SK-N-SH (cell line): ENCODE measurements around the gene ESYT3. TPM values are rescaled to one million over a fixed set of nuclear protein-coding genes. Genes with fewer than 3 reads are reported as not detected.

Experiments
- CTCF ChIA-PET: fragments of 300-600, 350-600 bp; formaldehyde crosslinking; extraction: SDS; loops from one replicate; lab custom pipeline; 2021; lab: Yijun Ruan, JAX
- POLR2A ChIA-PET: fragments of 350-600 bp; sonication (Branson Sonifier 250); formaldehyde crosslinking; extraction: SDS; loops from one replicate; lab custom pipeline; 2020; ENCODE audit warnings: antibody characterized with exemption, inconsistent platforms; lab: Yijun Ruan, JAX
- DNase-seq: peaks from one replicate; pipeline ENCODE4 v3.0.0; 2012
- H2AFZ ChIP-seq: fragments of 200-600 bp; sonication (generic); 2 replicates; pipeline ENCODE4 v1.8.1; 2016; ENCODE audit warnings: antibody characterized with exemption, mild to moderate bottlenecking, low read depth
- H3F3A ChIP-seq: fragments of 200-600 bp; sonication (generic); replicated peaks from 2 replicates; pipeline ENCODE3; 2016; ENCODE audit warnings: antibody characterized with exemption, mild to moderate bottlenecking; ENCODE audit not compliant: insufficient read depth
- H3K27ac ChIP-seq, 2 experiments: fragments of 200-500 bp in 1 of 2; fragments of 200-600 bp in 1 of 2; sonication (Bioruptor generic) in 1 of 2; sonication (generic), shearing (Covaris generic) in 1 of 2; 2 replicates each; pipeline versions ENCODE4 v1.5.1 to v1.6.1; 2014 to 2016; ENCODE audit warnings: low read depth in 2 of 2, inconsistent platforms in 1 of 2, low read length in 1 of 2, mild to moderate bottlenecking in 1 of 2, mixed read lengths in 1 of 2
- H3K27me3 ChIP-seq: fragments of 200-600 bp; sonication (generic), shearing (Covaris generic); 2 replicates; pipeline ENCODE4 v1.6.1; 2016; ENCODE audit warnings: mixed run types; ENCODE audit not compliant: insufficient read depth
- H3K36me3 ChIP-seq, 2 experiments: fragments of 200-500 bp in 1 of 2; fragments of 200-600 bp in 1 of 2; sonication (Bioruptor generic) in 1 of 2; sonication (generic) in 1 of 2; replicated peaks in 1 of 2; 2 replicates each; pipeline versions ENCODE3 to v1.5.1; 2014 to 2016; ENCODE audit warnings: low read length in 1 of 2, mild to moderate bottlenecking in 1 of 2; ENCODE audit not compliant: insufficient read depth in 2 of 2, control insufficient read depth in 1 of 2
- H3K4me1 ChIP-seq, 2 experiments: fragments of 200-500 bp in 1 of 2; fragments of 200-600 bp in 1 of 2; sonication (Bioruptor generic) in 1 of 2; sonication (generic), shearing (Covaris generic) in 1 of 2; 2 replicates each; pipeline versions ENCODE4 v1.5.1 to v1.6.1; 2014 to 2016; ENCODE audit warnings: low read depth in 1 of 2, low read length in 1 of 2, mixed run types in 1 of 2; ENCODE audit not compliant: insufficient read depth in 2 of 2, control insufficient read depth in 1 of 2
- H3K4me2 ChIP-seq: fragments of 200-600 bp; sonication (generic), shearing (Covaris generic); 2 replicates; pipeline ENCODE4 v1.6.1; 2017; ENCODE audit warnings: mixed run types
- H3K4me3 ChIP-seq, 2 experiments: fragments of 200-500 bp in 1 of 2; fragments of 200-600 bp in 1 of 2; sonication (Bioruptor generic) in 1 of 2; sonication (generic), shearing (Covaris generic) in 1 of 2; 2 replicates each; pipeline versions ENCODE4 v1.5.1 to v1.8.1; 2014 to 2016; ENCODE audit warnings: low read depth in 2 of 2, inconsistent platforms in 1 of 2, low read length in 1 of 2, mild to moderate bottlenecking in 1 of 2, mixed read lengths in 1 of 2, moderate library complexity in 1 of 2
- H3K79me2 ChIP-seq: fragments of 200-600 bp; sonication (generic); 2 replicates; pipeline ENCODE4 v1.8.1; 2017; ENCODE audit warnings: mild to moderate bottlenecking; ENCODE audit not compliant: insufficient read depth
- H3K9ac ChIP-seq: fragments of 200-600 bp; sonication (generic); 2 replicates; pipeline ENCODE4 v1.6.1; 2017; ENCODE audit warnings: mixed run types
- H3K9me2 ChIP-seq: fragments of 200-600 bp; sonication (generic); 2 replicates; pipeline ENCODE4 v1.6.1; 2017; ENCODE audit warnings: mixed run types
- H3K9me3 ChIP-seq: fragments of 200-600 bp; sonication (generic); 2 replicates; pipeline ENCODE4 v1.6.1; 2017; ENCODE audit warnings: mixed run types, mild to moderate bottlenecking, moderate library complexity
- H4K20me1 ChIP-seq: fragments of 200-600 bp; sonication (generic); 2 replicates; pipeline ENCODE4 v1.6.1; 2017; ENCODE audit warnings: mild to moderate bottlenecking, mixed run types; ENCODE audit not compliant: insufficient read depth
- CHD2 ChIP-seq: fragments of 150-350 bp; IDR thresholded peaks from 2 replicates; pipeline ENCODE4 v1.6.1; 2018; ENCODE audit warnings: low read length; ENCODE audit not compliant: partially characterized antibody
- ELF1 ChIP-seq: IDR thresholded peaks from 2 replicates; pipeline ENCODE4 v1.4.0; 2012
- EP300 ChIP-seq, 2 experiments: IDR thresholded peaks; 2 replicates each; pipeline versions ENCODE4 v1.4.0 to v1.6.1; 2012; ENCODE audit warnings: borderline replicate concordance in 1 of 2, low read depth in 1 of 2, low read length in 1 of 2
- FOSL2 ChIP-seq: IDR thresholded peaks from 2 replicates; pipeline ENCODE4 v1.4.0; 2012; ENCODE audit warnings: low read depth, mild to moderate bottlenecking, moderate library complexity, borderline replicate concordance
- FOXJ3 ChIP-seq: sonication (generic); formaldehyde crosslinking; IDR thresholded peaks from 2 replicates; pipeline ENCODE4 v1.5.1; 2020; ENCODE audit warnings: mild to moderate bottlenecking, missing genetic modification reagents
- GABPA ChIP-seq: IDR thresholded peaks from 2 replicates; pipeline ENCODE4 v1.4.0; 2012; ENCODE audit warnings: low read depth, mild to moderate bottlenecking
- GATA2 ChIP-seq: sonication (generic); formaldehyde crosslinking; IDR thresholded peaks from 2 replicates; pipeline ENCODE4 v1.5.0; 2020; ENCODE audit warnings: mild to moderate bottlenecking, missing genetic modification reagents
- IRF3 ChIP-seq: fragments of 150-350 bp; IDR thresholded peaks from 2 replicates; pipeline ENCODE4 v1.6.1; 2016; ENCODE audit warnings: mild to moderate bottlenecking, low read depth, low read length
- JUND ChIP-seq: IDR thresholded peaks from 2 replicates; pipeline ENCODE4 v1.4.0; 2012
- MEF2A ChIP-seq: IDR thresholded peaks from 2 replicates; pipeline ENCODE4 v1.4.0; 2012; ENCODE audit warnings: low read depth, borderline replicate concordance
- MXI1 ChIP-seq: IDR thresholded peaks from 2 replicates; pipeline ENCODE4 v1.6.1; 2012; ENCODE audit warnings: mild to moderate bottlenecking, low read depth, low read length, improper control_type of control experiment
- NRF1 ChIP-seq: IDR thresholded peaks from 2 replicates; pipeline ENCODE4 v1.6.1; 2012; ENCODE audit warnings: low read depth, mild to moderate bottlenecking, low read length
- POLR2AphosphoS5 ChIP-seq: IDR thresholded peaks from 2 replicates; pipeline ENCODE4 v1.6.1; 2012; ENCODE audit warnings: low read depth, low read length
- RCOR1 ChIP-seq: fragments of 150-350 bp; IDR thresholded peaks from 2 replicates; pipeline ENCODE4 v1.6.1; 2017; ENCODE audit warnings: antibody characterized with exemption, low read length
- RFX5 ChIP-seq: IDR thresholded peaks from 2 replicates; pipeline ENCODE4 v1.6.1; 2012; ENCODE audit warnings: mild to moderate bottlenecking, improper control_type of control experiment, low read length
- SIN3A ChIP-seq: IDR thresholded peaks from 2 replicates; pipeline ENCODE4 v1.6.1; 2012; ENCODE audit warnings: low read depth, mild to moderate bottlenecking, low read length, moderate library complexity, borderline replicate concordance
- SMC3 ChIP-seq: IDR thresholded peaks from 2 replicates; pipeline ENCODE4 v1.6.1; 2012; ENCODE audit warnings: low read depth, low read length, improper control_type of control experiment
- USF1 ChIP-seq: IDR thresholded peaks from 2 replicates; pipeline ENCODE4 v1.4.0; 2012; ENCODE audit warnings: low read depth, borderline replicate concordance
- YY1 ChIP-seq: IDR thresholded peaks from 2 replicates; pipeline ENCODE4 v1.4.0; 2012; ENCODE audit warnings: low read depth, mild to moderate bottlenecking
- polyA plus RNA-seq, 3 experiments: library from polyadenylated mRNA; depleted of rRNA; stranded (reverse); fragments of >200 nt; gene quantifications; 2 replicates each; pipeline ENCODE4 v1.2.3, GENCODE V29; 2012
- TF ChIP-seq, protein P1 (sequence below): IDR thresholded peaks from 2 replicates; pipeline ENCODE4 v1.6.1; 2012; ENCODE audit warnings: mild to moderate bottlenecking, low read depth, low read length, moderate library complexity

The ESYT3 gene
- polyA plus RNA-seq, 1 of the 3 experiments (the other 2 are of a cell fraction), result 0.33 TPM

DNA sequence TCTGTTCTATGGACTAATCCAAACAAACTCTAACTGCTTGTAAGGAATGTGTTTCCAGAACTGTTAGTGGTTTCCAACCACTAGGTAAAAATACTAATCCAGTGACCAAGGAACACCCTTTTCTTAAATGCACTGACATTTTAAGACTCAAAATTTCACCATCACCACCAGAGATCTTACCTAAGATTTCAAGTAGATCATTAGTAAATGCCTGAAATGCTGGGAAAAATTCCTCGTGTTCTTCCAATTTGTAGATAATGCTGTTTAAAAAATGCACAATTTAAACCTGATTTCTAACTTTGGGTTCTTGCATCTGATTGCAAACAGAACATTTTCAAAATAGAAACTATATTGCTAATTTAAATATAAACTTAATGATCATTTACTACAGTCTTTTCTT is 63.4 kb downstream of the ESYT3 start (continued):
- TF ChIP-seq, protein P1, sequence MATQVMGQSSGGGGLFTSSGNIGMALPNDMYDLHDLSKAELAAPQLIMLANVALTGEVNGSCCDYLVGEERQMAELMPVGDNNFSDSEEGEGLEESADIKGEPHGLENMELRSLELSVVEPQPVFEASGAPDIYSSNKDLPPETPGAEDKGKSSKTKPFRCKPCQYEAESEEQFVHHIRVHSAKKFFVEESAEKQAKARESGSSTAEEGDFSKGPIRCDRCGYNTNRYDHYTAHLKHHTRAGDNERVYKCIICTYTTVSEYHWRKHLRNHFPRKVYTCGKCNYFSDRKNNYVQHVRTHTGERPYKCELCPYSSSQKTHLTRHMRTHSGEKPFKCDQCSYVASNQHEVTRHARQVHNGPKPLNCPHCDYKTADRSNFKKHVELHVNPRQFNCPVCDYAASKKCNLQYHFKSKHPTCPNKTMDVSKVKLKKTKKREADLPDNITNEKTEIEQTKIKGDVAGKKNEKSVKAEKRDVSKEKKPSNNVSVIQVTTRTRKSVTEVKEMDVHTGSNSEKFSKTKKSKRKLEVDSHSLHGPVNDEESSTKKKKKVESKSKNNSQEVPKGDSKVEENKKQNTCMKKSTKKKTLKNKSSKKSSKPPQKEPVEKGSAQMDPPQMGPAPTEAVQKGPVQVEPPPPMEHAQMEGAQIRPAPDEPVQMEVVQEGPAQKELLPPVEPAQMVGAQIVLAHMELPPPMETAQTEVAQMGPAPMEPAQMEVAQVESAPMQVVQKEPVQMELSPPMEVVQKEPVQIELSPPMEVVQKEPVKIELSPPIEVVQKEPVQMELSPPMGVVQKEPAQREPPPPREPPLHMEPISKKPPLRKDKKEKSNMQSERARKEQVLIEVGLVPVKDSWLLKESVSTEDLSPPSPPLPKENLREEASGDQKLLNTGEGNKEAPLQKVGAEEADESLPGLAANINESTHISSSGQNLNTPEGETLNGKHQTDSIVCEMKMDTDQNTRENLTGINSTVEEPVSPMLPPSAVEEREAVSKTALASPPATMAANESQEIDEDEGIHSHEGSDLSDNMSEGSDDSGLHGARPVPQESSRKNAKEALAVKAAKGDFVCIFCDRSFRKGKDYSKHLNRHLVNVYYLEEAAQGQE, result no peak
- TF ChIP-seq SMC3 (no peak), FOSL2 (no peak), ELF1 (no peak)

DNA sequence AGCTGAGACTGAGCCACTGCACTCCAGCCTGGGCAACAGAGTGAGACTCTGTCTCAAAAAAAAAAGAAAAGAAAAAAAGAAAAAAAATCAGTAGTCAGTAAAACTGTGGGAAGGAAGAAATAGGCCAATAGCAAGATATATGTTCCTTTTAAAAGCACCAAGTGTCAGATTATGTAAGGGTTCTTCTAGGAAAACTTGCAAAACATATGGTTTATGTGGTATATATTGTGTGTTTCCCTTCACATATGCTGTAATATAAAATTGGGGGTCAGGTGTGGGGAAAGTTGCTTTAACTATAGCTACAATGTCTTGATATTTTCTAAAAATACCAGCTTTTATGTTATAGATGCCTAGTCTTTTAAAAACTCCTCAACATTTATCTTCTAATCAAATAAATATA is 64.6 kb downstream of the ESYT3 start:
- ChIA-PET POLR2A (no interaction called here), CTCF (interaction anchor here (1.2 to 1.6 kb wide), 2 partner anchors 20 to 417 kb away, joined by 3 read pairs; no protein-coding TSS in a partner anchor)
- H3K79me2 ChIP-seq, result no peaks in the 10 kb centered on the region
- no peak overlapping the region for H3K4me2 ChIP-seq
- no peak overlapping the region for H2AFZ ChIP-seq
- H3K9me2 ChIP-seq, result no peaks in the 10 kb centered on the region
- TF ChIP-seq POLR2AphosphoS5, result no peak
- no peak for TF ChIP-seq GATA2
- TF ChIP-seq SIN3A, result no peak
- no peak for TF ChIP-seq YY1
- TF ChIP-seq RFX5, result no peak
- TF ChIP-seq RCOR1, result no peak
- TF ChIP-seq GABPA, result no peak
- no peak for TF ChIP-seq USF1
- TF ChIP-seq JUND, result no peak
- TF ChIP-seq FOXJ3, result no peak
- TF ChIP-seq IRF3, result no peak
- TF ChIP-seq MXI1, result no peak
- no peak for TF ChIP-seq EP300 (IDR thresholded peaks at IDR 0.05; ENCODE audit: borderline replicate concordance in 1 of 2, low read depth in 1 of 2, low read length in 1 of 2)
- no peak for TF ChIP-seq CHD2
- no peak for TF ChIP-seq NRF1
- TF ChIP-seq MEF2A, result no peak
- H3K36me3 ChIP-seq, result peaks cover 0 to 9% of the 10 kb centered on the region in 2 experiments
- no peak overlapping the region for H3K4me3 ChIP-seq
- peaks cover 13% of the 10 kb centered on the region for H3F3A ChIP-seq
- no peaks in the 10 kb centered on the region for H4K20me1 ChIP-seq
- no peaks in the 10 kb centered on the region for H3K27me3 ChIP-seq
- H3K27ac ChIP-seq, result no peak overlapping the region
- peaks cover 0 to 10% of the 10 kb centered on the region in 2 experiments; a peak in 2 of 4 replicates for H3K4me1 ChIP-seq
- no peak overlapping the region for H3K9ac ChIP-seq
- DNase-seq, result no peak
- no peaks in the 10 kb centered on the region for H3K9me3 ChIP-seq
